AG09319 (cell line): ENCODE results near the gene LINC01488.

ENCODE experiments used
- DNase-seq: peaks from one replicate; pipeline ENCODE4 v3.0.0-alpha.2; 2010; ENCODE audit warnings: low read depth; ENCODE audit errors: extremely low read depth
- TF ChIP-seq, protein P1 (sequence below): IDR thresholded peaks from 2 replicates; pipeline ENCODE4 v1.5.1; 2011; ENCODE audit warnings: low read depth, mild to moderate bottlenecking, inconsistent platforms, low read length, moderate library complexity

Gene LINC01488

DNA sequence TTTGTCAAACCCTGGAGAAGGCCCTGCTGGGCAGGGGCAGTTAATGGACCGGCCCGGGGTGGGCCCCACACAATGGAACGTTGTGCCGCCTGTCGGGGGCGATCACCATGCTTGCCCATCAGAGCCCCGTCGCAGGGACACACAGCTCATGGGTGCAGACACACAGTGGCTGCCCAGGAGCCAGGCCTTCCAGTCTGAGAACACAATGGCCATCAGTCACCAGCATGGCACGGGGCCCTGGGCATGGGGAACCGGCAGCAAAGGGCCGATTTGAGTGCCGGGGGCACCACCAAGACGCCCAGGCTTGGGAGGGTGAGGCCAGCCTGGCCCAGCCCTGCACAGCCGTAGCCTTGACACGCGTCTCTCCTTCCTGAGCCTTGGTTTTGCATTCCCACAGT, 7.1 kb downstream of the LINC01488 start:
- DNase-seq: no peak
- TF ChIP-seq, protein P1, sequence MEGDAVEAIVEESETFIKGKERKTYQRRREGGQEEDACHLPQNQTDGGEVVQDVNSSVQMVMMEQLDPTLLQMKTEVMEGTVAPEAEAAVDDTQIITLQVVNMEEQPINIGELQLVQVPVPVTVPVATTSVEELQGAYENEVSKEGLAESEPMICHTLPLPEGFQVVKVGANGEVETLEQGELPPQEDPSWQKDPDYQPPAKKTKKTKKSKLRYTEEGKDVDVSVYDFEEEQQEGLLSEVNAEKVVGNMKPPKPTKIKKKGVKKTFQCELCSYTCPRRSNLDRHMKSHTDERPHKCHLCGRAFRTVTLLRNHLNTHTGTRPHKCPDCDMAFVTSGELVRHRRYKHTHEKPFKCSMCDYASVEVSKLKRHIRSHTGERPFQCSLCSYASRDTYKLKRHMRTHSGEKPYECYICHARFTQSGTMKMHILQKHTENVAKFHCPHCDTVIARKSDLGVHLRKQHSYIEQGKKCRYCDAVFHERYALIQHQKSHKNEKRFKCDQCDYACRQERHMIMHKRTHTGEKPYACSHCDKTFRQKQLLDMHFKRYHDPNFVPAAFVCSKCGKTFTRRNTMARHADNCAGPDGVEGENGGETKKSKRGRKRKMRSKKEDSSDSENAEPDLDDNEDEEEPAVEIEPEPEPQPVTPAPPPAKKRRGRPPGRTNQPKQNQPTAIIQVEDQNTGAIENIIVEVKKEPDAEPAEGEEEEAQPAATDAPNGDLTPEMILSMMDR: no peak

DNA sequence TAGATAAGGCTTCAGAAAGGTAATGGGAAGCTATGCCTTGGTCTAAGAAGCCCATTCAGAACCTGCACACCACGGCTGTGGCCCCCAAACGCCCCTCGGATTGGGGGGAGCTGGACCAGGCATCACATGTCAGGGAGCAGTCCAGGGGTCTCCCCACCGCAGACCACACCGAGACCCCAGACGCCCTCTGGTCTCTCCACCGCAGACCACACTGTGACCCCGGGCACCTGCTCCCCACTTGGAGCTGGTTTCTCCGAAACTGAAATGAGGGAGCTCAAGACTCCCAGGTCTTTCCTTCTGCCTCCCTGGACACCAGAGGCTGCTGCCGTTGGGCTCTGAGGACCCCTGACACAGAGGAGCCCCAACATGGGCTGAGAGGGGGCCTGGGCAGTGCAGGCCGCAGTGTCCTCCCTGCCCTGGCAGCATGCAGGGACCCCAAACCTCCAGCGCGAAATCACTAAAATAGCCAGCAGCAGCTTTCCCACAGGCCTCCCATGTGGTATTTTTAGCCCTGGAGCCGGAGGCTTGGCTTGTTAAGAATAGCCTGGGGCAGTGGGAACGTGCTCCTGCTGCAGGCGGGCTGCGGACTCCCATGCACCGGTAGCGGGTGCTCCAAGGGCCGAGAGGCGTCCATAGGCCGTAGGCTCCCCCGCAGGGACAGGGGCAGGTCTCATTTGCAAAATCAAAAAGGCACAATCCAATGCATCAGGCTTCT, 7.7 kb downstream of the LINC01488 start:
- TF ChIP-seq, protein P1: no peak
- DNase-seq: no peak

DNA sequence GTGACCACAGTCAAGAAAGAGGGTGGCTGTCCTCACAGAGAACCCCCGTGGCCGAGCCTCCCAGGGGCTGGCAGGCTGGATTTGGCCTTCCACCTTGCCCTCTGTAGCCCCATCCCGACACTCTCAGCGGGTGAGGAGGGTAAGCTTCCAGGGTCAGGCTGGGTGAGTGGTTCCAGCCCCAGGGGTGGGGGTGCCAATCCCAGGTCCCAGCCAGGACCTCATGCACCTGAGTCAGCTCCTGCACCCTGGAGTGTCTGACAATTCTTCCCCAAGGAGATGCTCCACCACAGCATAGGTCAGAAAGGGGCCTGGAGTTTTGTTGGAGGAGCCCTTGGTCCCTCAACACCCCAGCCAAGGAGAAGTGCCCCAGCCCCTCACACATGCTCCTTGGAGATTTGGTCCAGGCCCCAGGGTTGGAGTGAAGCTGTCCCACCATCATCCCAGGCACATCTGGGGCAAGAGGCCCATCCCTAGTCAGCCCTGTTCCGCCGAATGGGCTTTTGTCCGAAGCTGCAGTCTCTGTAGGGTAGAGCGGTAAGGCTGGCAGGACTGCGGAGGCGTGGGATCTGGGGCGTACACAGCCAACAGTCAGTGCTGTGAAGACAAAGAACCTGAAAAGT, 8.4 kb downstream of the LINC01488 start:
- no peak for DNase-seq
- TF ChIP-seq, protein P1: no peak

DNA sequence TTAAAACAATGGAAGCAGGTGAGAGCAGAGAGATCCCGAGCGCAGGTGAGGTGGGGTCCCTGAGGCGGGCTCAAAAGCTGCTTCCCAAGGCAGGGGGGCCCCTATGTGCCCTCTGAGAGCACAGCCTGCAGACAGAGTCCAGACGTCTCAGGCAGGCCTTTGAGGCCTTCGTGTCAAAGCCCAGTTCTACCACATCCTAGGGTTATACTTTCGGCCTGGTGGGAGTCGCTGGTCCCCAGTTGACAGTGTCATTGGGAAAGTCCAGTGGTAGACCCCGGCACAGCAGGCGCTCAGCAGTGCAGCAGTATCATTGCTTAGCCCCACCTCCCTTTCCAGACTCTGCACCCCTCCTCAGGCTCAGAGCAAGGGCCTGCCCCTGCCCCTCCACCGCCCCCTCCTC, 9.1 kb downstream of the LINC01488 start:
- TF ChIP-seq, protein P1: no peak
- DNase-seq: no peak

DNA sequence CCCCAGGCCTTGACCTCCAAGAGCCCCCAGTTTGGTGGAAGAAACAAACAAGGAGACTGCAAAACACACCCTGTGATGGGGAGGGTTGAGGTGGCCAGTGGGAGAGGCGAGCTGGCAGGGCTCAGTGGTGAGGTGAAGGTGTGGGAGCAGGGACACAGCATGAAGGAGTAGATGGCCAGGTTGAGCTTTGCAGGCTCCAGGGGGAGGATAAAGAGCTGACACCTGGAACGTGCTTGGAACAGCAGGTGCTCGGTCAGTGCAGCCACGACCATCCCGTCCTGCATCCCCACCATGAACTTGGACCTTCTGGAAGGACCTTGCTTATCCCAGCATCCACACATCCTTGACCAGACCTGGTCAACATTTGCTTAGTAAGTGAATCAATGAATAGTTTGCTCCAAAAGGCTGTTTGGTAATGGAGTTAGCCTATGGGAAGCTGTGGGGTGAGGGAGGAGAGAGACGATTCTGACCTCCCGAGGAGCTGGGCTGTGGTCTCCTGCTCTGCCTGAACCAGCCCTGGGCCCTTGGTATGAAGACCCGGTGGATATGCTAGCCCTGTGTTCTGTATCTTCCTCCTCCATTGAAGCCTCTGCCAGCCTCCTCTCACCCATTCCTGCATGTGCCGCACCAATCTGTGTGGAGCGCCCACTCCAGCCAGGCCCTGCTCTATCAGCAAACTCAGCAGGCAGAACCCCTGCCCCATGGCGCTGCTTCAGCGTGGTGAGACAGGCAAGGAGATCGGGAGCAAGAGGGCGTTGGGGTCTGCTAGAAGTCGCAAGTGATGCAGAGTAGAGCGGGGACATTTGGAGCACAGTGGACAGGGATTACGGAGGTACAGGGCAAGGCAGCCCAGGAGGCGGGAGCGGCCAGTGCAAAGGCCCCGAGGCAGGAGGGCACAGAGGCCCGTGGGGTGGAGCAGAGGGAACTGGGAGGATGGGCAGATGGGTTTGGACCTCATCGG, 9.9 kb downstream of the LINC01488 start:
- TF ChIP-seq, protein P1: no peak
- DNase-seq: no peak

DNA sequence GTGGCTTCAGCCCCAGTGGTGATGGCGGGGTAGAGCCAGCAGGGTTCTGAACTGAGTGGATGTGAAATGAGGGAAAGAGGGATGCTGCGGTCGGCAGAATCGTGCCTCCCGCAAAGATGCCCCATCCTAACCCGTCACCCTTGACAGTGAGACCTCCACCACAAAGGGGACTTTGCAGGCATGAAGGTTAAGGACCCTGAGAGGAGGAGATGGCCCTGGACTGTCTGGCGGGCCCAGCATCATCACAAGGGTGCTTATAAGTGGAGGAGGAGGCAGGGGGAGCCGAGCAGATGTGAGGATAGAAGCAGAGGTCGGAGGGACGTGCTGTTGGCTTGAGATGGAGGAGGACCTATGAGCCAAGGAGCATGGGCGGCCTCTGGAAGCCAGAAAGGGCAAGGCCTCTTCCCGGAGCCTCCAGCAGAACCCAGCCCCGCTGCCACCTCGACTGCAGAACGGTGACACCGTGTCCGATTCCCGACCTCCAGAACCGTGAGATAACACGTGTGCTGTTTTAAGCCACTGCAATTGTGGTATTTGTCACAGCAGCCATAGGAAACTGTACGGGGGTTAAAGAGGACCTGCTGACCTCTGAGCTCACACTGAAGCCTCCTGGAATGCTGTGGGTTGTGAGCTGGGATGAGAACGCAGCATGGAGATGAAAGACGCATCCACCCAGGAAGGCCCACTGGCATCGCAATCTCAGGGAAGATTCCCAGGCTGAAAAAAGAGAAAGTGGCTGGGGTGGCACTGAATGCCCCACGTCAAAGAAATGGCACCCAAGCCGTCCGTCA, 10.9 kb downstream of the LINC01488 start:
- DNase-seq: no peak
- TF ChIP-seq, protein P1: no peak
